HCT116 (cell line): ENCODE data around the gene PEDS1.

ENCODE experiments used
- CTCF ChIP-seq, 3 experiments: fragments of 200-600 bp in 1 of 3; sonication (generic) in 1 of 3; IDR thresholded peaks in 2 of 3; conservative IDR thresholded peaks in 1 of 3; 2 replicates each; pipeline ENCODE4 v1.5.1; 2012 to 2017; ENCODE audit warnings: low read depth in 2 of 3, low read length in 2 of 3, antibody characterized with exemption in 1 of 3, borderline replicate concordance in 1 of 3, control low read depth in 1 of 3, mild to moderate bottlenecking in 1 of 3, mixed read lengths in 1 of 3, mixed run types in 1 of 3, moderate library complexity in 1 of 3; ENCODE audit not compliant: insufficient read depth in 1 of 3
- EZH2 ChIP-seq: fragments of 200-600 bp; sonication (generic); IDR thresholded peaks from 2 replicates; pipeline ENCODE4 v1.6.1; 2017; ENCODE audit warnings: antibody characterized with exemption, mixed run types
- RAD21 ChIP-seq: IDR thresholded peaks from 2 replicates; pipeline ENCODE4 v1.6.1; 2012; ENCODE audit warnings: low read depth, mild to moderate bottlenecking

- no peak for TF ChIP-seq EZH2
- no peak for TF ChIP-seq CTCF (IDR thresholded peaks at IDR 0.05 in 2 of 3, conservative IDR thresholded peaks at IDR 0.05 in 1 of 3; ENCODE audit: borderline replicate concordance in 1 of 3, insufficient read depth in 1 of 3, low read depth in 2 of 3, low read length in 2 of 3)
- no peak for TF ChIP-seq RAD21
These were observed 45.2 kb upstream of the PEDS1 start for GRCh38 chr20:50198716-50199115.
